Stimulated activated CD4-positive, alpha-beta T cell treated with anti-CD3 and anti-CD28 coated beads, Interleukin-2, amount 100 ng/mL, for 48 hours (primary cell): ENCODE measurements around the gene IP6K2.

Experiments
- DNase-seq, 2 donors: peaks; one replicate each; pipeline ENCODE4 v3.0.0-alpha.2; 2020

The IP6K2 gene

DNA sequence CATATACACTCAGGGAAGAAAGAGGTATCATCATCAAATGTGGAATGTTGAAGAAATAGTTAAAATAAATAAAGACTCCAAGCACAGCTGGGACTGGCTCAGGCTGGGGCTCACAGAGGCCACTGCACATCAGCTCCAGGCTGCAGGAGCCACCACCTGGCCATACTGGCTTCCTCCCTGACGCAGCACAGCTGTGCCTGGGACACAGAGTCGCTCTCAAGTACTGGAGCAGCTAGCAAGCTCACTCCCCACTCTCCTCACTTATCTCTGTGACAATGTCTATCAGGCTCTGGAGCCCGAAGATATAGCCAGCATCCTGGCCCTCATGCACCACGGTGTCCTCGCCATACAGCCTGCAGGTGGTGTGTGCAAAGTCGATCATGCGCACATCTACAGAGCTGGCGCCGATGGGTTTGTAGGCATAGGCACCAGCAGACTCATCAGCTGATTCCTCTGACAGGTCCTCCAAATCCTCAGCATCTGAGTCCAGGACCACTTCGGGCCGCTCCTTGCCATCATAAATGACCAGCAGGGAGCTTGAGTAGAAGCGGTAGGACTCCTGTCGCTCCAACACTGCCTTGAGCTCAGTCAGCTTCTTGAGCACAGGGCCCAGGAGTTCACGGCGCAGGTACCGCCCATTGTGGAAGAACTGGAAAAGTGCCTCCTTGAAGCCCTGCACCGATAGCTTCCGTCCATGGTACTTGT lies 28.8 kb downstream of the IP6K2 start:
- DNase-seq: no peak

DNA sequence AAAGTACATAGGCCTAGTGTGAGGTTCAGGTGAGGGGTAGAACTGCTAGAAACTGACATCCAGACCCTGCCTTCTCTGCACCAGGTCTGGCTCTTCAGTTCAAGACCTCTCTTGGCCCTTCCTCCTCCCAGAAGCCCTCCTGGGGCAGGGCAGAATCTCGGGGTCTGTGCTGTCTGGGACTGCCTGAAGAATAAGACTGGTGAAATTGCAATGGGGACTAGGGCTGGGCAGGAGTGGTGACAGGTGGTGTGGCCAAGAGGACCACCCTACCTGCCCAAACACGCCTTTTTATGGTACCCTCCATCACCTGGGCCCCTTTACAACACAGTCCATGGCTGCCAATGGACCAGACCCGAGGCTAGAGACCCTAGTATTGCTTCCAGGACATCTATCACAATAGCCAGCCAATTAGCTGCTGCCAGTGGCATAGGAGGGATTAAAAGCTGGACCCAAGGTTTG lies 29.8 kb downstream of the IP6K2 start:
- DNase-seq: no peak

DNA sequence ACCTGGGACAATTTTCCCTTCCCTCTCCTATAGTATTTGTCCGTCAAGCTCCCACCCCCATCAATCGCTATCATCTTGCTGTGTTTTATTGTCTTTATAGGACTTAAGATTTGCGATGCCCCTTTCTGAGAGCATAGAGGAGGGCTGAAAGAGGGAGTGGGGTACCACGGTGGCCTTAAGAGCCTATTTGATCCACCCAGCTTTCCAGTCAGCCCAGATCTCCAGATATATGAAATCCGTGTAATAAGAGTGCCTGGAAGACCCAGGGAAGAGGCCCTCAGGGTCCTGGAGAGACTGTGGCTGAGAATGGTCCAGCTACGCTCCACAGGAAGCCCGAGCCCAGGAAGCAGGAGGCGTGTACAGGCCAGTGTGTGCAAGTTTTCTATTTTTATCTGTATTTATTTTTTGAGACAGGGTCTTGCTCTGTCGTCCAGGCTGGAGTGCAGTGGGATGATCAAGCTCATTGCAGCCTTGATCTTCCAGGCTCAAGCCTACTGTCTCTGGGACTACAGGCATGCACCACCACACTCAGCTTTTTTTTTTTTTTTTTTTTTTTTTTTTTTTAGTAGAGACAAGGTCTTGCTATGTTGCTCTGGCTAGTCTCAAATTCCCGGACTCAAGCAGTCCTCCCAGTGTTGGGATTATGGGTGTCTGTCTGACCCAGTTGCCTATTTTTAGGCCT lies 30.3 kb downstream of the IP6K2 start:
- no peak for DNase-seq

DNA sequence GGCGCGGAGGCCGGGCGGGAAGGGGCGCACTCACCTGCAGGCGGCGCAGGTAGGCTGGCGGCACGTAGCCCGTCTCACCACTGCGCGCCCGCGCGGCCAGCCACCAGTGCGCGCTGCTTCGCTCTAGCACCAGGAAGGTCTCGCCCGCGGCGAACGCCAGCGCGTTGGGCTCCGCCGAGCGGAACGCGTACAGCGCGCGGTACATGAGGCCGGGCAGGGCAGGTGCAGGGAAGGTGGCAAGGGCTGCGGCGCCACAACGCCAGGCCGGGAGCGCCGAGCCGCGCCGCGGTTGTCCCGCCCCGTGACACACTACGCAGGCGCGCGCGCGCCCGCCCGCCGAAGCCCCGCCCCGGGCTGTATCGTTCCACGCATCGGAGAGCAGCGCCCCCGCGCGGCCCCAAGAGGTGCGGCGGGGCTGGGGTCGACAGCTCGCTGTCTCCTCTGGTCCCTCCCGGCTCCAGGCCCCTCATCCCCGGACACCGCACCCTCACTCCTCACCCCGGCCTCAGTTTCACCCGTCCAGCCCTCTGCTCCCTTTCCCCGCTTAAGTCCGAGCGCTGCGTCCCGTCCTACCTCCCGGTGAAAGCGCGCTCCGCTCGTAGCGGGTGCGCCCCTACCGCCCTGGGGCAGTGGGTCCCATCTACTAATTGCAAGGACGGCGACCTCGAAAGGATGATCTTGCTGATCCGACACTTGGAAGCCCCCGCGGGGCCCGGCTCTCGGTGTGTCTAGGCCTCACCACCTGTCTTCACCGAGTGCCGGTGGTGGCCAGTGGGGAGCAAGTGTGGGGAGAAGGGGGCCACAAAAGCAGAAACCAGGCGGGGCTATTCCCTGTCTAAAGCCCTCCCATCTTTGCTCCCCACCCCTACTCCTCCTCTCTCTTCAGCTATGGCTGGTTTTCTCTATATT lies 31.2 kb downstream of the IP6K2 start, which contains the start of gene NCKIPSD:
Gene NCKIPSD, minus strand, starts transcription at position 313 of the 909 bp plus-strand sequence. Its CDS starts 108 bp downstream, at position 205.
- DNase-seq: peak; percentile 90 to 96

DNA sequence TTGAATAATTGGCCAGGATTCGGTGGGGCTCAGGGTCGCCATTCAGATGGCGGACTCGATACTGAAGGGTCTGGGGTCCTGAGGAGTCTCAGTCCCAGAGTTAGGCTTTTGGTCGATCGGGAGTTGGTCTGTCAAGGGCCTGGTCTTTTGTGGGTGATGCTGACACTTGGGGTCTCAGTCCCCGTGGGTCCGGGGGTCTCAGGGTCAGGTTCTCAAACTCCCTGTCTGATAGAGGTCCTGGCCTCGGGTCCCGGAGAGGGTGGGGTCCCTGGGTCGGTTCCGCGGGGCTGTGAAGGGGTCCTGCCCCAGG lies 31.8 kb downstream of the IP6K2 start:
- DNase-seq: no peak

DNA sequence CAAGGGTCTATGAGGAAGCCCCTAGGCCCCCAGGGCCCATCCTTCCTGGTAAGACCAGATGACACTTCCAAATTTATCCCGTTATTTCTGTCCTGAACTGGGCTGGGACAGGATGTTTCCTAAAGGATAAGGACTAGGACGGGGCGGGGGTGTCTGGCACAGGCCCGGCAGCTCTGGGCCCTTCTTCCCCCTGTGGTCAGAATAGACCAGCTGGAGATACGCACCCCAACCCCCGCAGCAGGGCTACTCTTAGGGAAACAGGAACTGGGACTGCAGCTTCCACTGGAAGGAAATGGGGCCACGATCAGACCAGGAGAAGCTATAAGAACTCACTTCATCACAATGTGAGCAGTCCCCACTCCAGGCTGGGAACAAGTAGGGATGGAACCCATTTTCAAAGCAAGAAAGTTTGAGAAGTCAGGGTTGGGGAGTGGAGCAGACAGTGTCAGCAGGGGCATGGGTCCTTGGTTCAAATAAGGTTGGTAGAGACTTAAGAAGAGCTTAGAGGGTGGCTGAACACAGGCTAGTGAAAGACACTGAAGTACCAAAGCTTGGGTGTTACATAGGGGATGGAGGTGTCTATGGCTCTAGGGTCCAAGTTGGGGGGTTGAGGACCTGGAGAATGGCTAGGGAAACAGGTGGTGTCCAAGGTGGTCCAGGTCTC lies 32.4 kb downstream of the IP6K2 start:
- DNase-seq: no peak

DNA sequence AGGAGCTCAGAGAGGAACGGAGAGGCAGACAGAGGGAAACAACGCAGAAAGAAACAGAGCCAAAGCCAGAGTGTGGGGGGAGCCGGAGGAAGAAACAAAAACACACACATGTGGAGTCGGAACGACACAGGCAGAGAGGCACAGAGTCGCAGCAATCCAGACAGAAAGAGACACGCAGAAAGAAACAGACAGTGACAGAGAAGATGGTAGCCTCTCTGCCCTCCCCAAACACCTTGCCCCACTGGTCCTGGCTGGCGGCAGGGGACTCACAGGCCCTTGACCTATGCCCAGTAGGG lies 33.0 kb downstream of the IP6K2 start:
- no peak for DNase-seq

DNA sequence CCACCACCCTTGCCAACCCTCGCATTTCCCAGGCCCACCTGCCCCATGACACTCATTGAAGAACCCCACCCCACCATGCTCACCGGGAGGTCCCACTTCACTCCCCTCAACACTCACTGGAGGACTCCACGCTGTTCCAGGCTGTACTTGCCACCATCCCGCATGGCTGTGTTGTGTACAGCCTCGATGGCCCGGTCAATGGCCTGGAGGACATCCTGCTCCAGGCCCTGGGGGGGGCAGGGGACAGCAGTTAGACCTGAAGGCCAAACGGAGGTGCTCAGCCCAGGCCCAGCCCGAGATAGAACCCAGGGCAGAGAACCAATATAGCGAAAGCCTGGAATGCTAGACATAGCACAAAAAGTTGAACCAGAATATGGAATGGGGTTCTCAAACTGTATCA lies 34.2 kb downstream of the IP6K2 start:
- DNase-seq: no peak

DNA sequence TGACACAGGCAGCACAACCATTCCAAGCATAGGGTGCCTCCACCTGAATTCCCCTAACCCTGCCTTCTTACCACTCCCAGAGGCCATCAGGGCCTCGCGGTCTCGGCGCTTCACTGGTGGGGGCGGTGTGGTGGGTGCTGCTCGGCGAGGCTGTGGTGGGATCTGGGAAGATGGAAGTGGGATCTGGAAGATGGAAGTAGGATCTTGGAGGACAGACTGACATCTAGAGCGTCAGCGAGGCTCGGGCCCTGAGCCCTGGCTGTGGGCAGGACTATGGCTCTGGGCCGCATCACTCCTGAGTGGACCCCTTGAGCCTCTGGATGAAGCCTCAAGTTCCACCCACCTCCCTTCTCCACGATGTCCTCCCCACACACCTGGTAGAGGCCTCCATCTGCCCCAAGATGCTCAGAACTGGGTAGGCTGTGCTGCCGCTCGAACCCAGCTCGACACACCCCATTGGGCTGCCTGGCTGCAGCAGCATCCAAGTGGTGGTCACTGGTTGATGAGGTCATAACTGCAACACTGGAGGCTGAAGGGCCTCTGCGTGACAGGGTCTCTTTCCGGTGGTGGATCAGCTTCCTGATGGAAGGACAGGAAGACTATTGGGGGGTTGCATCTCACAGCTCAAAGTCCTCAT lies 34.9 kb downstream of the IP6K2 start:
- DNase-seq: no peak

DNA sequence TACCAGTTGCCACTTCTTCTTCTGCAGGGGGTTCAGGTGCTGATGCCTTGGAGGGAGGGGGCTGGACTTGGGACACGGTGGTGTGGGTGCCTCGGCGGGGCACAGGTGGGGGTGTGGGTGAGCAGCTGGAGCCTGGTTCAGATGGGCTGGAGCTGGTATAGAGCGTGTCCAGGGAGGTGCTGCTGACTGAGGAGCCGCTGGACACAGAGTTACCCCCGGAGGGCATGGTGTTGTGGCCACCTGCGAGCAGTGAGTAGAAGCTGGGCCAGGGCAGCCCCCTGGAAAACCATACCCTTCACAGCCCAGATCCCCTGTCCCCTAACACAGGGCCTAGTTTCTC lies 35.5 kb downstream of the IP6K2 start:
- no peak for DNase-seq

DNA sequence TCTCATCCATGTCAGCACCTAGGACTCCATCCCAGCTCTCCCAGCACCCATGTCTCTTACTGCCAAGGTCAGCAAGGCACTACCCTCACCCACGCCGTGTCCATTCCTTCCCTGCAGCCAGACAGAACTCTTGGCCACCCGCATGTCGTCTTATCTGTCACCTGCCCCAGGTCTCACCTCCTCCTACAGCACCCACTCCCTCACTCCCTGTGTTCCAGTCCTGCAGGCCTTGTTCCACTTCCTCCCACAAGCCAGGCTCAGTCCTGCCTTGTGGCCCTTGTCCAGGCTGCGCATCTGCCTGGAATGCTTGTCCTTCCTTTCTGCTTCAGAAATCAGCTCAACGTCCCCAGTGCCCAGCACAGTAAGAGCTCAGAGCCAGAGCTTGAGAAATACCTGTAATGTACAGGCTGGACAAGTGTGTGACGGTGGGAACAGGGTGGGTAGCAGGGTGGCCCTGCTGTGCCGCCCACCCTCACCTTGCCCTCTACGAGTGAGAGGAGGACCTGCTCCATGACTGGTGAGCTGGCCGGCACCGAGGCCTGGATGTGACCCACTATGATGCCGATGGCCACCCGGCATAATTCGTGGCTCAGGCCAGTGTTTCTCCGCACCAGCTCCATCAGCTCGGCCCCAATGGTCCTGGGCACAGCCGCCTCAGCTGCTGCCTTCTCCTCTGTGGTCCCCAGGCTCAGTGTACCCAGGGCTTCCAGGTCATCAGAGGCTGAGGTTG lies 36.0 kb downstream of the IP6K2 start:
- no peak for DNase-seq

DNA sequence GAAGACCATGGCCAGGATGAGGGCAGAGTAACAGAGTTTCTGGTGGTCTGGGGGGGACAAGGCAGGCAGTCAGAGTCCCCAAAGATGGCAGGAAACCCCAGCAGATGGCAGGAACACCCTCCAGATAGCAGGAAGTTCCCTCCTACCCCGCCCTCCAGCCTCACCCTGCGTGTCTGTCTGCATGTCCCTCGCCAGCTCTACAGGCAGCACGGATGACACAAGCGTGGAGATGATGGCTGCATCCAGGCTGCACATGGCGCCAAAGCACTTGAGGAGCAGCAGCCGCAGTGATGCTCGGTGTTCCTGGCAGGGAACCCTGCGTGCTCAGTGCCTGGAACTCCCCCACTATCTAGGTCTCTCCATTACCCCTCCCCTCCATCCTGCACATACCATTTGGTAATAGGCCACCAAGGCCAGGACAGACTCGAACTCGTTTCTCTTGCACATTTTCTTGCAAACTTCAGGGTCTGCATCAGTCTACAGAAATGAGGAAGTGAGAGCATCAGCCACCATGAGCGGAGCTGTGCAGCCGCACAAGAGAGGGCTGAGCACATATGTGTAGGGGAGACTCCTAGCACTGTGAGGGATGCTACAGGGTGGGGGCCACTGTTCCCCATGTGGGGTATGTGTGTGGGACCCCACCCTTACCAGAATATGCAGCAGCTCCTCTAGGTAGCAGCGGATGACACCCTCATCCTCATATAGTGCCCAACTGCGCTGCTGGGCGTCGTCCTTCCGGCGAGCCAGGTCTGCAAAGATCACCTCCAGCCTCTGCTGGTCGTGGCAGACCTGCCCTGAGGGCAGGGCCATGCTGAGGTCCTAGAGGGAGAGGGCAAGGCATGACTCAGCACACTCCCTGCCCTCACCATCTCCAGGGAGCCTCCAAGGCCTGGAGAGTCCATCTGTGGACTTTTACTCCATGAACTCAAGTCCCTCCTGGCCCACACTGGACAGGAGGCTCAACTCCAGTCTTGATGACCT lies 37.3 kb downstream of the IP6K2 start:
- DNase-seq: no peak

DNA sequence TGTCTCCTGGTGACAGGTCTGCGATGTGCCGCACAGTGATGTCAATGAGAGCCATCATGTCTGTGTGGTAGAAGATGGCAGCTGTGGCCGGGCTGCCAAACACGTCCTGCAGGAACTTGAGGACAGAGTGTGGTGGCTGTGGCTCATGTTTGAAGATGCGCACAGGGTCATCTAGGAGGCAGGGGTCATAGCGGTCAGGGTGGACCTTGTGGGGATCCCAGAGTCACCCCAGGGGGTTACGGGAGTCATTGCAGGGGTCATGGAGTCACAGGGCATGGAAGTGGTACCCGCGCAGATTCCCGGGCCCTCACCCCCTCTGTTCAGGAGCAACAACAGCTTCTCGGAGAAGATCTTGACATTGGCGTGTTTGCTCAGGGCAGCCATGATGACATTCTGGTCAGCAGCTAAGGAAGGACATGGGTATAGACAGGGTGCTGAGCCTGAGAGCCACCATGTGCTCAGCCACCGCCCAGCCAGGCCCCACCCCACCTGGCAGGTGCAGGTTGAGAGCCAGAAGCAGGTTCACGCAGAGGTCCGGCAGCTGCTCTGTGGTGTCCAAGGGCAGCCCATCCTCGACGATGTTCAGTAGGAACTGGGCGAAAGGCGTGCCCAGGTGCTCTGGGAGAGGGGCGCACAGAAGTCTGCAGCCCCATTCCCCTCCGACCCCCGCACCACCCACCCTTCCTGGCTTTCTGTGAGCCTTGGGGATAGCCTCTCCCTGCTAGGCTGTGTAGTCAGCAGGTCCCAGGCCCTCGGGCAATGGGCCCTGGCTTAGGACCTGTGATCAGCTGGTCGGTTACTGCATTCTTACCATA lies 38.2 kb downstream of the IP6K2 start:
- no peak for DNase-seq

DNA sequence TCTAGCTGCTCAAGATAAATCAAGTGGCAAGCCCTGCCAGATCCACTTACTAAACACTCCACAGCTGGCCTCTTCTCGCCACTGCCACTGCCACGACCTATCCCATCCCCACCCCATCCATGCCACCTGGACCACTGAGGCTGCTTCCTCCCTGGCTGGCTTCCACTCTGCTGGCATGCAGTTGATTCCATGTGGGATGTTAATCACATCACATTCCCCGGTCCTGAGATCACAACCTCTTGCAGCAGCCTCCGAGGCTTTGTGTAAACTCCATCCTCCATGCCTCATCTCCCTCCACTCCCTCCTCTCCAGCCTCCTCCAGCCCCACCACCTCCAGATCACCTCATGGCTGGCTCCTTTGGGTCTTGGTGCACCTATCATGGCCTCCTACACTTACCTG lies 39.0 kb downstream of the IP6K2 start:
- no peak for DNase-seq

DNA sequence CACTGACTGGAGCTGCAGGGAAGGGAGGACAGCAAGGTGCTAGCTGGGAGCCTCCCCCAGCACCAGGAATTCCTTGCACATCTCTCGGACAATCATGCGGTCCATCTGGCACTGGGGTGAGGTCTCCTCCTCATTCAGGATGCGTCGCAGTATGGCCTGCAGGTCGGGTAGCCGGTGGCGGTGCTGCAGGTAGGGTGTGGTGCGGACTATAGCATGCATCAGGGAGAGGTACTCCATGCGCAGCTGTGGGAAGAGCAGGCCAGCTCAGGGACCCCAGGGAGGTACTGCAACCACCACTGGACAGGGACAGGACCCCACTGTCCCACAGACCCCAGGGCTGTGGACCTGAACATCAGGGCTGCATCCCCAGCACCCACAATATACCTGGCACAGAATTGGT lies 42.5 kb downstream of the IP6K2 start:
- DNase-seq: no peak

DNA sequence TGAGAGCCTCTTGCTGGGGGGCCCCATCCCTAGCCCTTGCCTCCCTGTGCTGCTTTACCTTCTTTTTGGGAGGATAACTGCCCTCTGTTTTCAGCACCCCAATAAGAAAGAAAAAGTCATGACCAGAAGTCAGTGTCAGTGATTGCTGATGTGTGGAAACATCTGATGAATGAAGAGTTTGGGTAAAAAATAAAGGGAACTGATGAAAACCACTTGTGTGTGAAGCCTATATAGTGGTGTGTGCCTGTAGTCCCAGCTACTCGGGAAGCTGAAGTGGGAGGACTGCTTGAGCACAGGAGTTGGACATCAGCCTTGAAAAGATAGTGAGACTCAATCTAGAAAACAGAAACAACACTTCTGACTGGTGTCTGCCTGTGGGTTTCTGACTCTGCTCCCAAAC lies 44.5 kb downstream of the IP6K2 start:
- DNase-seq: no peak

DNA sequence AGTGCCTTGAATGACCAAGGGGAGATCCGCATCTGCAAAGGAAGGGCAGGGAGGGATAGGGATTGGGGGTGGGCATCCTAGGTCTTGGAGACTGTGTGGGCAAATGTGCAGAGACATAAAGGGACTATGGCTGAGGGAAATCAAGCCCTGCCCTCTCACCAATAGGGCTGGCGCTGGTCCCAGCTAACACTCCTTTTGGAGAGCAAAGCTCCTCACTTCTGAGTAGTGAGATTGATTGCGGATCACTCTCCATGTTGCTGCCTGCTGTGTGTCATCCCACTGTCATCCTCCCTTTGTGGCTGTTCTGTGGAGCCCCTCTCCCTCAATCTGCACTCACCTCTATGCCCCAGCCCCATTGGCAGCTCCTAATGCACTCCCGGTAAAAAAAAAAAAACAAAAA lies 52.1 kb downstream of the IP6K2 start:
- no peak for DNase-seq

DNA sequence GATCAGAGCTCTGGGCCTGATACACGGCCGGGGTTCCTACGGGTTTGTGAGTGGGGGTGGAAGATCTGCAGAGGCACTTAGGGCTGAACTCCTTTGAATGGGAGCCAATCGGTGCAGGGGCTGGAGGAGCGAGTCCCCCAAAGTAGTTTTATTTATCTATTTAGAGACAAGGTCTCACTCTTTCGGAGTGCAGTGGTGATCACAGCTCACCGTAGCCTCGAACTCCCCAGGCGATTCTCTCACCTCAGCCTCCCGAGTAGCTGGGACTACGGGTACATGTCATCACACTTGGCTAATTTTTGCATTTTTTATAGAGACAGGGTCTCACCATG lies 52.7 kb downstream of the IP6K2 start:
- no peak for DNase-seq

DNA sequence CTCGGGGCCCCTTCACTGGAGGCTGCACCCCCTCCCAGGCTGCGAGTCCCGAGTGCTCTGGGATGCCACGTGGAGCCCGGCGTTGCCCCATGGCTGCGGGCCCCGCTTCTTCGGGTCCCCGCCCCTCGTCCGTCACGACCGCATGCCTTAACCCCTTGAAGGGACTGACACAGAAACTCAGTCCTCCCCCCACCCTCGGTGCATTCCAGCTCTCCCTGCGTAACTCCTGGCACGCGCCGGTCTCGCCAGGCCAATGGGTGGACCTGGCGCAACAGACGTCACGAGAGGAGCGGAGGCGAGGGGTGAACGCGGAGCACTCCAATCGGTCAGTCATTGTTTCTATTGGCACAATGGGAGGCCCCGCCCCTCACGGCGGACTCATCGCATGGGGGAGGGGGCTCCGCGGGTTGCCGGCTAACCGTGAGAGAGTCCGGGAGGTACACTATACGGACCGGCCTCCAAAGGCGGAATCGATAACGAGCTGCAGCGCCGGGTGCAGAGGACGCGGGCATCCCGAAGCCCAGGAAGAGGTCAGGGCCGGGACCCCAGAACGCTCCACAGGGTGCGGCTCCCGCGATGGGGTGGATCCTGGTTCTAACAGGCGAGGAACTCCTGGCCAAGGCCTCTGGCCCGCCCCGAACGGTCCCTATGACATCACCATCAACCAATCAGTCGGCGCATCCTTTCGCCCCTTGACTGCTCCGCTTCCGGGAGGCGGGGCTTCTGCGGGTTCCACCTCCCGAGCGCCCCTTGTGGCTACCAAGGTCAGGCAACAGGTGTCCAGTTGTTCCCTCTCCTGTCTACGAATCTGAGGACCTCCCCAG lies 53.3 kb downstream of the IP6K2 start:
- peak; percentile 90 to 94 for DNase-seq
